GM23338 (cell line): ENCODE measurements around the gene TOM1. TPM values are rescaled to one million over a fixed set of nuclear protein-coding genes. Genes with fewer than 3 reads are reported as not detected.

Experiments used
- ATAC-seq: fragments of 200-7000 bp; cut with Tn5 transposase; 3 replicates; pipeline ENCODE4 v1.9.1; 2020
- DNase-seq: peaks from one replicate; pipeline ENCODE4 v3.0.0-alpha.2; 2015; ENCODE audit warnings: low spot score
- H2AFZ ChIP-seq: fragments of 200-600 bp; sonication (generic); 2 replicates; pipeline ENCODE4 v1.8.0; 2016; ENCODE audit warnings: antibody characterized with exemption, mild to moderate bottlenecking, moderate library complexity
- H3F3A ChIP-seq: fragments of 200-600 bp; sonication (generic); replicated peaks from 2 replicates; pipeline ENCODE4 v1.8.0; 2017; ENCODE audit warnings: antibody characterized with exemption, mixed run types, low read depth
- H3K27ac ChIP-seq: fragments of 200-600 bp; sonication (generic); 2 replicates; pipeline ENCODE4 v1.6.1; 2016; ENCODE audit warnings: low read depth
- H3K27me3 ChIP-seq: fragments of 200-600 bp; sonication (generic); 2 replicates; pipeline ENCODE4 v1.8.0; 2016; ENCODE audit warnings: mild to moderate bottlenecking, mixed run types, moderate library complexity; ENCODE audit not compliant: insufficient read depth
- H3K36me3 ChIP-seq: fragments of 200-600 bp; sonication (generic); 2 replicates; pipeline ENCODE4 v1.8.0; 2016; ENCODE audit warnings: mild to moderate bottlenecking; ENCODE audit not compliant: insufficient read depth
- H3K4me1 ChIP-seq: fragments of 200-600 bp; sonication (generic); 2 replicates; pipeline ENCODE4 v1.8.0; 2016; ENCODE audit warnings: mild to moderate bottlenecking, moderate library complexity; ENCODE audit not compliant: insufficient read depth
- H3K4me2 ChIP-seq: fragments of 200-600 bp; sonication (generic); 2 replicates; pipeline ENCODE4 v1.7.1; 2017; ENCODE audit warnings: mixed run types
- H3K4me3 ChIP-seq: fragments of 200-600 bp; sonication (generic); 2 replicates; pipeline ENCODE4 v1.6.1; 2016; ENCODE audit warnings: mixed run types
- H3K79me2 ChIP-seq: fragments of 200-600 bp; sonication (generic); replicated peaks from 2 replicates; pipeline ENCODE4 v1.8.0; 2017; ENCODE audit warnings: mild to moderate bottlenecking; ENCODE audit not compliant: insufficient read depth
- H3K9me2 ChIP-seq: fragments of 200-600 bp; sonication (generic); 2 replicates; pipeline ENCODE4 v1.8.0; 2017; ENCODE audit not compliant: insufficient read depth
- H4K20me1 ChIP-seq: fragments of 200-600 bp; sonication (generic); replicated peaks from 2 replicates; pipeline ENCODE4 v1.8.0; 2017; ENCODE audit warnings: mild to moderate bottlenecking; ENCODE audit not compliant: insufficient read depth
- H3K27ac Mint-ChIP-seq: 2 replicates; pipeline ENCODE4 v1.8.0; 2020; ENCODE audit warnings: inconsistent platforms, mild to moderate bottlenecking, moderate library complexity, mixed read lengths
- H3K27me3 Mint-ChIP-seq: 3 replicates; pipeline ENCODE4 v1.8.0; 2022; ENCODE audit warnings: low read depth, mild to moderate bottlenecking, moderate library complexity, mixed read lengths, inconsistent platforms; ENCODE audit not compliant: insufficient read depth, poor library complexity
- H3K36me3 Mint-ChIP-seq: 3 replicates; pipeline ENCODE4 v1.8.0; 2021; ENCODE audit warnings: low read depth, mild to moderate bottlenecking, inconsistent platforms, moderate library complexity, mixed read lengths
- H3K4me1 Mint-ChIP-seq: 3 replicates; pipeline ENCODE4 v1.8.0; 2020; ENCODE audit warnings: mild to moderate bottlenecking, inconsistent platforms, mixed read lengths
- H3K4me3 Mint-ChIP-seq: 3 replicates; pipeline ENCODE4 v1.8.0; 2021; ENCODE audit warnings: moderate library complexity, mild to moderate bottlenecking, inconsistent platforms, mixed read lengths
- H3K9me3 Mint-ChIP-seq: 3 replicates; pipeline ENCODE4 v1.8.0; 2020; ENCODE audit warnings: moderate library complexity, mild to moderate bottlenecking, inconsistent platforms, mixed read lengths
- CREB1 ChIP-seq: fragments of 250-450 bp; sonication (Bioruptor Pico); IDR thresholded peaks from 2 replicates; pipeline ENCODE4 v1.5.0; 2020; ENCODE audit warnings: low read depth, mild to moderate bottlenecking, moderate library complexity
- ETS1 ChIP-seq: IDR thresholded peaks from 2 replicates; pipeline ENCODE4 v1.6.1; 2016; ENCODE audit warnings: antibody characterized with exemption
- EZH2 ChIP-seq: fragments of 200-600 bp; sonication (generic); IDR thresholded peaks from one replicate; pipeline ENCODE4 v1.8.0; 2017; ENCODE audit warnings: antibody characterized with exemption, mild to moderate bottlenecking, low read depth; ENCODE audit not compliant: unreplicated experiment
- JUNB ChIP-seq: IDR thresholded peaks from one replicate; pipeline ENCODE4 v1.6.1; 2016; ENCODE audit warnings: antibody characterized with exemption; ENCODE audit not compliant: unreplicated experiment
- POLR2AphosphoS5 ChIP-seq: IDR thresholded peaks from 2 replicates; pipeline ENCODE4 v1.6.1; 2016; ENCODE audit warnings: antibody characterized with exemption, low read depth
- polyA plus RNA-seq: library from polyadenylated mRNA; unstranded; fragments of >200 nt; fragmentation: Nextera tagmentation; extraction: Ambion mirVana; gene quantifications from 2 replicates; pipeline ENCODE4 v1.2.1, GENCODE V29; 2016
- total RNA-seq: library from RNA; depleted of rRNA; stranded (reverse); fragments of >200 nt; shearing (Covaris generic); gene quantifications from 2 replicates; pipeline ENCODE4 v1.2.3, GENCODE V29; 2014
- TF ChIP-seq, protein P1 (sequence below), 2 experiments: fragments of 200-600 bp in 1 of 2; sonication (generic) in 1 of 2; conservative IDR thresholded peaks; 2 replicates each; pipeline versions ENCODE4 v1.5.1 to v1.6.1; 2016 to 2017; ENCODE audit warnings: antibody characterized with exemption in 2 of 2, low read depth in 2 of 2, mild to moderate bottlenecking in 2 of 2, moderate library complexity in 1 of 2
- TF ChIP-seq, protein P2 (sequence below): fragments of 250-450 bp; sonication (Bioruptor Pico); IDR thresholded peaks from 2 replicates; pipeline ENCODE4 v1.5.0; 2020; ENCODE audit warnings: mild to moderate bottlenecking, moderate library complexity

TOM1 gene
- total and polyA plus RNA-seq, 2 experiments from 2014 or later, result 10.9 to 17.8 TPM

DNA sequence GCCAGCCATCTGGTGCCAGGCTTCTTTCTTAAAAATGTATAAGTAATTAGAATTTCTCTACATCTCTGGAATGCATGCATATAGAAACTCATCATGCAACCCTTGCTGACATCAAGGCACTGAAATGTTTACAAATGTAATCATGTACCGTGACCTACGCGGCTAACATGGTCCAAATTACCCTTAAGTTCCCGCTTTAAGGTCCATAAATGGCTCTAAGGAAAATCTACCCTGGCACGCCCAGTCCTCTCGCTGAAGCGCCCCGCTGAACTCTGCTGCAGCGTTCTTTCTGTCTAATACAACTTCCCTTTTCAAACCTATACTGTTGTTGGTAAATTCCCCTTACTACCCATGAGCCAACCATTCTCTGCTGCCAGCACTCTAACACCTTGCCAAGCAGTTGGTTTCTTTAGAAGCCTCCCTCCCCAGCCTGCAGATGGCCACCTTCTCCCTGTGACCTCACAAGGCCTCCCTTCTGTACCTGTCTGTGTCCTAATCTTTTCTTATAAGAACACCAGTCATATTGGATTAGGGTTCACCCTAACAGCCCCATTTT is 67.7 kb downstream of the TOM1 start:
- Histone ChIP-seq H3K27me3 (no peaks in the 10 kb centered on the region), H3K4me1 (peaks cover 17% of the 10 kb centered on the region), H3K27ac (no peak overlapping the region), H3K9me2 (no peaks in the 10 kb centered on the region), H3K4me3 (no peak overlapping the region), H3K36me3 (no peaks in the 10 kb centered on the region), H2AFZ (0 out of 2 replicates have a peak overlapping the region, but pooled peaks have one; percentile 52), H3K4me2 (no peak overlapping the region), H3F3A (no peaks in the 10 kb centered on the region), H4K20me1 (no peaks in the 10 kb centered on the region), H3K79me2 (no peaks in the 10 kb centered on the region)
- H3K9me3 Mint-ChIP-seq, result peaks cover 5% of the 10 kb centered on the region; the same call in 1 of the 3 replicates
- no peaks in the 10 kb centered on the region for H3K36me3 Mint-ChIP-seq
- no peak overlapping the region for H3K4me3 Mint-ChIP-seq
- H3K4me1 Mint-ChIP-seq, result peaks cover 16% of the 10 kb centered on the region
- DNase-seq, result no peak
- TF ChIP-seq POLR2AphosphoS5, result no peak
- no peak for TF ChIP-seq CREB1 (CRISPR knock-in tag)
- TF ChIP-seq, protein P1, sequence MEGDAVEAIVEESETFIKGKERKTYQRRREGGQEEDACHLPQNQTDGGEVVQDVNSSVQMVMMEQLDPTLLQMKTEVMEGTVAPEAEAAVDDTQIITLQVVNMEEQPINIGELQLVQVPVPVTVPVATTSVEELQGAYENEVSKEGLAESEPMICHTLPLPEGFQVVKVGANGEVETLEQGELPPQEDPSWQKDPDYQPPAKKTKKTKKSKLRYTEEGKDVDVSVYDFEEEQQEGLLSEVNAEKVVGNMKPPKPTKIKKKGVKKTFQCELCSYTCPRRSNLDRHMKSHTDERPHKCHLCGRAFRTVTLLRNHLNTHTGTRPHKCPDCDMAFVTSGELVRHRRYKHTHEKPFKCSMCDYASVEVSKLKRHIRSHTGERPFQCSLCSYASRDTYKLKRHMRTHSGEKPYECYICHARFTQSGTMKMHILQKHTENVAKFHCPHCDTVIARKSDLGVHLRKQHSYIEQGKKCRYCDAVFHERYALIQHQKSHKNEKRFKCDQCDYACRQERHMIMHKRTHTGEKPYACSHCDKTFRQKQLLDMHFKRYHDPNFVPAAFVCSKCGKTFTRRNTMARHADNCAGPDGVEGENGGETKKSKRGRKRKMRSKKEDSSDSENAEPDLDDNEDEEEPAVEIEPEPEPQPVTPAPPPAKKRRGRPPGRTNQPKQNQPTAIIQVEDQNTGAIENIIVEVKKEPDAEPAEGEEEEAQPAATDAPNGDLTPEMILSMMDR (conservative IDR thresholded peaks at IDR 0.05; ENCODE audit: low read depth in 2 of 2), result peak in 1 of 2 experiments; percentile 59; a peak in 2 of 4 replicates
- H3K27ac Mint-ChIP-seq, result no peak overlapping the region
- peaks cover 12% of the 10 kb centered on the region for H3K27me3 Mint-ChIP-seq
- no peak for ATAC-seq

DNA sequence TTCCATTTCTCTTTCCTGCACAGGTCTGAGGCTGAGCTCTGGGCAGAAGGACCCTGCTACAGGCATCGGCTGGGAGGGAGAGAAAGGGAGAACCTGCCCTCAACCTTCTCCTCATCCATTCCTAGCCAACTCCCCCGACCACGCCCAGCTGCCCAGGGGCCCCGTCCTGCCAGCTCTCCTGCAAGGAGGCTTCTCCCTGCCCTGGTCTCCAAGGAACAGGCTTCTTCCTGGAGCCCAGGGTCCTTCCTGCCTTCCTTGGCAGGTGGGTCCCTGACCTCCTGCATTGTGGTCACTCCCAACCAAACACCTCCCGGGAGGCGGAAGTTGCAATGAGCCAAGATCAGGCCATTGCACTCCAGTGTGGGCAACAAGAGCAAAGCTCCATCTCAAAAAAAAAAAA is 68.7 kb downstream of the TOM1 start:
- no peak overlapping the region for H3K4me2 ChIP-seq
- Mint-ChIP-seq H3K27me3 (peaks cover 13% of the 10 kb centered on the region), H3K36me3 (no peaks in the 10 kb centered on the region), H3K27ac (no peak overlapping the region), H3K4me1 (peaks cover 16% of the 10 kb centered on the region), H3K9me3 (peaks cover 5% of the 10 kb centered on the region; the same call in 1 of the 3 replicates), H3K4me3 (no peak overlapping the region)
- H4K20me1 ChIP-seq, result no peaks in the 10 kb centered on the region
- no peak overlapping the region for H3K4me3 ChIP-seq
- no peaks in the 10 kb centered on the region for H3K79me2 ChIP-seq
- ATAC-seq, result no peak
- peaks cover 17% of the 10 kb centered on the region for H3K4me1 ChIP-seq
- H3K9me2 ChIP-seq, result no peaks in the 10 kb centered on the region
- DNase-seq, result no peak
- H3K27me3 ChIP-seq, result no peaks in the 10 kb centered on the region
- H2AFZ ChIP-seq, result peak overlapping the region; percentile 69
- H3F3A ChIP-seq, result 0 out of 2 replicates have a peak, but pooled peaks cover 3% of the 10 kb centered on the region
- no peaks in the 10 kb centered on the region for H3K36me3 ChIP-seq
- no peak overlapping the region for H3K27ac ChIP-seq
- TF ChIP-seq CREB1 (CRISPR knock-in tag) (no peak), EZH2 (no peak), JUNB (no peak), ETS1 (no peak)
- TF ChIP-seq, protein P2, sequence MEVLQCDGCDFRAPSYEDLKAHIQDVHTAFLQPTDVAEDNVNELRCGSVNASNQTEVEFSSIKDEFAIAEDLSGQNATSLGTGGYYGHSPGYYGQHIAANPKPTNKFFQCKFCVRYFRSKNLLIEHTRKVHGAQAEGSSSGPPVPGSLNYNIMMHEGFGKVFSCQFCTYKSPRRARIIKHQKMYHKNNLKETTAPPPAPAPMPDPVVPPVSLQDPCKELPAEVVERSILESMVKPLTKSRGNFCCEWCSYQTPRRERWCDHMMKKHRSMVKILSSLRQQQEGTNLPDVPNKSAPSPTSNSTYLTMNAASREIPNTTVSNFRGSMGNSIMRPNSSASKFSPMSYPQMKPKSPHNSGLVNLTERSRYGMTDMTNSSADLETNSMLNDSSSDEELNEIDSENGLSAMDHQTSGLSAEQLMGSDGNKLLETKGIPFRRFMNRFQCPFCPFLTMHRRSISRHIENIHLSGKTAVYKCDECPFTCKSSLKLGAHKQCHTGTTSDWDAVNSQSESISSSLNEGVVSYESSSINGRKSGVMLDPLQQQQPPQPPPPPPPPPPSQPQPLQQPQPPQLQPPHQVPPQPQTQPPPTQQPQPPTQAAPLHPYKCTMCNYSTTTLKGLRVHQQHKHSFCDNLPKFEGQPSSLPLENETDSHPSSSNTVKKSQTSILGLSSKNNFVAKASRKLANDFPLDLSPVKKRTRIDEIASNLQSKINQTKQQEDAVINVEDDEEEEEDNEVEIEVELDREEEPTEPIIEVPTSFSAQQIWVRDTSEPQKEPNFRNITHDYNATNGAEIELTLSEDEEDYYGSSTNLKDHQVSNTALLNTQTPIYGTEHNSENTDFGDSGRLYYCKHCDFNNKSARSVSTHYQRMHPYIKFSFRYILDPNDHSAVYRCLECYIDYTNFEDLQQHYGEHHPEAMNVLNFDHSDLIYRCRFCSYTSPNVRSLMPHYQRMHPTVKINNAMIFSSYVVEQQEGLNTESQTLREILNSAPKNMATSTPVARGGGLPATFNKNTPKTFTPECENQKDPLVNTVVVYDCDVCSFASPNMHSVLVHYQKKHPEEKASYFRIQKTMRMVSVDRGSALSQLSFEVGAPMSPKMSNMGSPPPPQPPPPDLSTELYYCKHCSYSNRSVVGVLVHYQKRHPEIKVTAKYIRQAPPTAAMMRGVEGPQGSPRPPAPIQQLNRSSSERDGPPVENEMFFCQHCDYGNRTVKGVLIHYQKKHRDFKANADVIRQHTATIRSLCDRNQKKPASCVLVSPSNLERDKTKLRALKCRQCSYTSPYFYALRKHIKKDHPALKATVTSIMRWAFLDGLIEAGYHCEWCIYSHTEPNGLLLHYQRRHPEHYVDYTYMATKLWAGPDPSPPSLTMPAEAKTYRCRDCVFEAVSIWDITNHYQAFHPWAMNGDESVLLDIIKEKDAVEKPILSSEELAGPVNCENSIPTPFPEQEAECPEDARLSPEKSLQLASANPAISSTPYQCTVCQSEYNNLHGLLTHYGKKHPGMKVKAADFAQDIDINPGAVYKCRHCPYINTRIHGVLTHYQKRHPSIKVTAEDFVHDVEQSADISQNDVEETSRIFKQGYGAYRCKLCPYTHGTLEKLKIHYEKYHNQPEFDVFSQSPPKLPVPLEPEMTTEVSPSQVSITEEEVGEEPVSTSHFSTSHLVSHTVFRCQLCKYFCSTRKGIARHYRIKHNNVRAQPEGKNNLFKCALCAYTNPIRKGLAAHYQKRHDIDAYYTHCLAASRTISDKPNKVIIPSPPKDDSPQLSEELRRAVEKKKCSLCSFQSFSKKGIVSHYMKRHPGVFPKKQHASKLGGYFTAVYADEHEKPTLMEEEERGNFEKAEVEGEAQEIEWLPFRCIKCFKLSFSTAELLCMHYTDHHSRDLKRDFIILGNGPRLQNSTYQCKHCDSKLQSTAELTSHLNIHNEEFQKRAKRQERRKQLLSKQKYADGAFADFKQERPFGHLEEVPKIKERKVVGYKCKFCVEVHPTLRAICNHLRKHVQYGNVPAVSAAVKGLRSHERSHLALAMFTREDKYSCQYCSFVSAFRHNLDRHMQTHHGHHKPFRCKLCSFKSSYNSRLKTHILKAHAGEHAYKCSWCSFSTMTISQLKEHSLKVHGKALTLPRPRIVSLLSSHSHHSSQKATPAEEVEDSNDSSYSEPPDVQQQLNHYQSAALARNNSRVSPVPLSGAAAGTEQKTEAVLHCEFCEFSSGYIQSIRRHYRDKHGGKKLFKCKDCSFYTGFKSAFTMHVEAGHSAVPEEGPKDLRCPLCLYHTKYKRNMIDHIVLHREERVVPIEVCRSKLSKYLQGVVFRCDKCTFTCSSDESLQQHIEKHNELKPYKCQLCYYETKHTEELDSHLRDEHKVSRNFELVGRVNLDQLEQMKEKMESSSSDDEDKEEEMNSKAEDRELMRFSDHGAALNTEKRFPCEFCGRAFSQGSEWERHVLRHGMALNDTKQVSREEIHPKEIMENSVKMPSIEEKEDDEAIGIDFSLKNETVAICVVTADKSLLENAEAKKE (CRISPR knock-in tag), result no peak
- TF ChIP-seq, protein P1 (conservative IDR thresholded peaks at IDR 0.05; ENCODE audit: low read depth in 2 of 2), result no peak
